ENCODE measurements around the gene TTC8. TPM values are rescaled to one million over a fixed set of nuclear protein-coding genes. Genes with fewer than 3 reads are reported as not detected.

The TTC8 gene
- total RNA-seq, 1 donor from 2014 or later: 24.7 TPM

DNA sequence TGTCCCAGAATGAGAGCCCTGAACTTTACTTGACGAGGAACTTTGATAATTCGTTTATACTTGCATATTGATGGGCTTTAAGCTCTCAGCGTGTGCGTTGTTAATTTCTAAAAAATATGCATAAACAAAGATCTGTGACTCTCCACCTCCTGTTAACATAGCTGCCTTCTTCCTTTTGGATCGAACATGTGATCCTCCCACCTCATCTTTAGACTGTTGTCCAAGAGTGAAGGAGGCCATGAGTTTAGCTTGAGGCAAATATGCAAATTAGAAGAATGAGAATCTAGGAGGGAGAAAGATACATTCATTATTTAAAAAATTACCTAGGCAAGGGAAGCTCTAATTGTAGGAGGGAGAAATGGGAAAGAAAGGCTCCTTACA, 617 bp downstream of the TTC8 start:
- no peak for DNase-seq (ENCODE audit: low read depth, low spot score)
- Mint-ChIP-seq H3K4me1 (peaks cover 51% of the 10 kb centered on the region), H3K9me3 (no peaks in the 10 kb centered on the region), H3K4me3 (peak overlapping the region; percentile 97), H3K27ac (ENCODE audit: unreplicated experiment) (peak overlapping the region; percentile 94), H3K27me3 (ENCODE audit: low read depth) (no peaks in the 10 kb centered on the region), H3K36me3 (ENCODE audit: low read depth) (peaks cover 2% of the 10 kb centered on the region)
- TF ChIP-seq CTCF (conservative IDR thresholded peaks at IDR 0.05): no peak

GRCh38 chr14:88825503-88825902, 1.1 kb downstream of the TTC8 start:
- no peak for DNase-seq (ENCODE audit: low read depth, low spot score)
- Mint-ChIP-seq H3K4me1 (peaks cover 52% of the 10 kb centered on the region), H3K4me3 (peak overlapping the region; percentile 97), H3K27ac (ENCODE audit: unreplicated experiment) (peak overlapping the region; percentile 94), H3K9me3 (no peaks in the 10 kb centered on the region), H3K27me3 (ENCODE audit: low read depth) (no peaks in the 10 kb centered on the region), H3K36me3 (ENCODE audit: low read depth) (peaks cover 5% of the 10 kb centered on the region)
- TF ChIP-seq CTCF (conservative IDR thresholded peaks at IDR 0.05): no peak

DNA sequence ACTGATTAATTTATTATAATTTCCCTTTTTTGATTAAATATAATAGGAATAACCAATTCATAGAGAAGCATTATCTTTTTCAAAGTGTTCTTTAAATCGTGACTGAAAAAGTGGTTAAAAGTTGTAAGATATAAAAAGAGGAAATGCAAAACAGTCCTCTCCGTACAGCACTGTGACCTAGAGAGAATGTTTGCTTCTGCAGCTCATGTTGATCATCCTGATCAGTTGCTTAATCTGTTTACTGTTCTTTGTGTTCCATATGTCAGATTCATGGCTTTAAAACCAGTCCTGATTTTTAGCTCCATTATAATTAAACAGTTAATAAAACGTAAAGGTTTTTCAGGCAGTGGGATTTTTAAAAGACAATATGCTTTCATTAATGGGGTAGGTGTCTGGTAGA, 4.7 kb downstream of the TTC8 start:
- Mint-ChIP-seq H3K27ac (ENCODE audit: unreplicated experiment) (no peak overlapping the region), H3K9me3 (peaks cover 7% of the 10 kb centered on the region), H3K36me3 (ENCODE audit: low read depth) (peaks cover 20% of the 10 kb centered on the region), H3K4me1 (peaks cover 47% of the 10 kb centered on the region), H3K27me3 (ENCODE audit: low read depth) (no peaks in the 10 kb centered on the region), H3K4me3 (no peak overlapping the region)
- no peak for TF ChIP-seq CTCF (conservative IDR thresholded peaks at IDR 0.05)
- no peak for DNase-seq (ENCODE audit: low read depth, low spot score)

GRCh38 chr14:88829685-88830302, 5.3 kb downstream of the TTC8 start:
- peaks cover 49% of the 10 kb centered on the region for H3K4me1 Mint-ChIP-seq
- no peak overlapping the region for H3K4me3 Mint-ChIP-seq
- no peak for DNase-seq (ENCODE audit: low read depth, low spot score)
- peaks cover 7% of the 10 kb centered on the region for H3K9me3 Mint-ChIP-seq
- peaks cover 20% of the 10 kb centered on the region for H3K36me3 Mint-ChIP-seq (ENCODE audit: low read depth)
- H3K27ac Mint-ChIP-seq (ENCODE audit: unreplicated experiment): peak overlapping the region; percentile 8
- no peak for TF ChIP-seq CTCF (conservative IDR thresholded peaks at IDR 0.05)
- H3K27me3 Mint-ChIP-seq (ENCODE audit: low read depth): no peaks in the 10 kb centered on the region

DNA sequence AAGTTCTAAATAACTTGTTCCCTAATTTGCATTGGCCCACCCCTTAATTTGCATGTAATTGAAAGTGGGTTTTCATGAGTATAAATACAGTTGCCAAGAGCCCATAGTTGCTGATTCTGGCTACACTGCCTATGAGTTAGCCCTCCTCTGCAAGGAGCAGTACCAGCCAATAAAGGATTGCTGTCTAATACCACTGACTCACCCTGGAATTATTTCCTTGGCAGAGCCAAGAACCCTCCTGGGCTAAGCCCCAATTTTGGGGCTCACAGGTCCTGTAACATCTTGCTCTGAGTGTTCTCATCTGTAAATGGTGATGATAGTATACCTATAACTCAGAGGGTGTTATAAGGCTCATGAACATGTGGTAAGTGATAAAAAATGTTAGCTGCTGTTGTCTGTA, 6.8 kb downstream of the TTC8 start:
- no peak overlapping the region for H3K27ac Mint-ChIP-seq (ENCODE audit: unreplicated experiment)
- peaks cover 7% of the 10 kb centered on the region for H3K9me3 Mint-ChIP-seq
- no peak for TF ChIP-seq CTCF (conservative IDR thresholded peaks at IDR 0.05)
- no peak overlapping the region for H3K4me3 Mint-ChIP-seq
- H3K4me1 Mint-ChIP-seq: peaks cover 45% of the 10 kb centered on the region
- no peak for DNase-seq (ENCODE audit: low read depth, low spot score)
- no peaks in the 10 kb centered on the region for H3K27me3 Mint-ChIP-seq (ENCODE audit: low read depth)
- peaks cover 20% of the 10 kb centered on the region for H3K36me3 Mint-ChIP-seq (ENCODE audit: low read depth)
